Thymus (tissue), 11 donors: Measurements from ENCODE around the gene PDS5B. TPM values are rescaled to one million over a fixed set of nuclear protein-coding genes. Genes with fewer than 3 reads are reported as not detected.
"Not testable (repeated sequence)": the region's sequence is repeated elsewhere in the genome, so short reads cannot be mapped to it uniquely, and the experiment has no call there.

Experiments used
- DNase-seq, 9 donors: peaks; one replicate each; pipeline ENCODE4 v3.0.0-alpha.2; 2013; ENCODE audit warnings: low spot score in 9 of 9, low read depth in 6 of 9, missing footprints in 1 of 9
- H3K27ac ChIP-seq, 2 donors: one replicate each; pipeline ENCODE4 v1.5.1; 2013; ENCODE audit warnings: control low read depth in 1 of 2, low read depth in 1 of 2, low read length in 1 of 2, mild to moderate bottlenecking in 1 of 2, moderate library complexity in 1 of 2
- H3K27me3 ChIP-seq, 2 donors: one replicate each; pipeline ENCODE4 v1.5.1; 2013; ENCODE audit warnings: low read length in 1 of 2; ENCODE audit not compliant: control insufficient read depth in 2 of 2, insufficient read depth in 1 of 2
- H3K36me3 ChIP-seq, 2 donors: one replicate each; pipeline ENCODE4 v1.5.1; 2013; ENCODE audit warnings: low read length in 1 of 2, mild to moderate bottlenecking in 1 of 2, moderate library complexity in 1 of 2; ENCODE audit not compliant: control insufficient read depth in 2 of 2, insufficient read depth in 2 of 2
- H3K4me1 ChIP-seq, 2 donors: one replicate each; pipeline ENCODE4 v1.5.1; 2013; ENCODE audit warnings: low read length in 2 of 2; ENCODE audit not compliant: control insufficient read depth in 2 of 2, insufficient read depth in 2 of 2
- H3K4me3 ChIP-seq, 2 donors: one replicate each; pipeline ENCODE4 v1.5.1; 2013; ENCODE audit warnings: low read length in 2 of 2, control low read depth in 1 of 2, mild to moderate bottlenecking in 1 of 2
- H3K9me3 ChIP-seq, 2 donors: one replicate each; pipeline ENCODE4 v1.5.1; 2013; ENCODE audit warnings: low read length in 1 of 2, mild to moderate bottlenecking in 1 of 2; ENCODE audit not compliant: control insufficient read depth in 2 of 2, insufficient read depth in 1 of 2
- WGBS: extraction: QIAGEN DNeasy Blood & Tissue Kit; methylation state at CpG from one replicate; pipeline ENCODE4 v1.1.7; 2013; 5-methylcytosine and 5-hydroxymethylcytosine counted together
- polyA plus RNA-seq: library from polyadenylated mRNA; stranded (reverse); fragments of 200-250 nt; gene quantifications from one replicate; pipeline ENCODE4 v1.2.3, GENCODE V29; 2013
- total RNA-seq: library from RNA; stranded (reverse); fragments of 120-200 nt; gene quantifications from one replicate; pipeline ENCODE4 v1.2.4, GENCODE V29; 2013
- donor health status: healthy.

Gene PDS5B
- total and polyA plus RNA-seq, 2 donors = 12.8 to 37.2 TPM

DNA sequence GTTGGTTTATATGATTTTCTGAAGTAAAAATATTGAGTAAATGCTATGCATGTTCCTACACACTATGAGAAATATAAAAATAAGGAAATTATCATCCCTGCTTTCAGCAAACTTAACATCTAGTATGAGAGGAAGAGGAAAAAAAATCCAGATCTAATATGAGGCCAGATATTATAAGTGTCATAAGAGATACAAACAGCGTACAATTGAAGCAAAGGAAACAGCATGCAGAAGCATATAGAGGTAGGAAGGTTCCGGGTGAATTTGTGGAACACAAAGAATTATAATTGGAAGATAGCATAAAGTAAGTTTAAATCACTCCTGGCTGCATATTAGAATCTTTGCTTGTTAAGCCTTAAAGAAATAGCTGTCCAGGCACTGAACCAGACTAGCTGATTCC, 88.3 kb downstream of the PDS5B start:
- Histone ChIP-seq H3K4me3 (no peak overlapping the region), H3K36me3 (peaks cover 6 to 37% of the 10 kb centered on the region in 2 donors), H3K27ac (no peak overlapping the region), H3K4me1 (no peaks in the 10 kb centered on the region), H3K9me3 (no peaks in the 10 kb centered on the region), H3K27me3 (no peaks in the 10 kb centered on the region)
- no peak for DNase-seq
- WGBS = 97% methylated on average over 2 of the region's 2 CpGs

DNA sequence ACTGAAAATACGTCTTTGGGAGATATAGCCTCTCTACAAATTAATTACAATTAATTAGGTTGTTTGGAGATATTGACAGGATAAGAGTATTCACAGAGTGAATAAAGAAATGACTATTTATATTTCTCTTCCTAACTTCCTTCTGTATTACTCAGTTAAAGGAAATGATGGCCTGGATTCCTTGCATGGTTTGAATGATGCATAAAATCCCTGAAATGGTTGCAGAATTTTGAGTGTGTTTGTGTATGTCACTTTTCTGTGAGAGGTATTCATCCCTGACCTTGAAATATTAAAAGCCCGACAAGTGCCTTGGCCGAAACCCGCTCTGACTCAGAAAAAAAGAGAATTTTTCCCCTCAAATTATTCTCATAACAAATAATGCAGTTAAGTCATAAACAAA, 90.0 kb downstream of the PDS5B start:
- no peak overlapping the region for H3K27ac ChIP-seq
- H3K9me3 ChIP-seq = no peaks in the 10 kb centered on the region
- peaks cover 20 to 46% of the 10 kb centered on the region in 2 donors for H3K36me3 ChIP-seq
- no peaks in the 10 kb centered on the region for H3K27me3 ChIP-seq
- H3K4me1 ChIP-seq = no peaks in the 10 kb centered on the region
- 88% methylated on average over 4 of the region's 4 CpGs for WGBS
- H3K4me3 ChIP-seq = no peak overlapping the region
- DNase-seq = no peak

DNA sequence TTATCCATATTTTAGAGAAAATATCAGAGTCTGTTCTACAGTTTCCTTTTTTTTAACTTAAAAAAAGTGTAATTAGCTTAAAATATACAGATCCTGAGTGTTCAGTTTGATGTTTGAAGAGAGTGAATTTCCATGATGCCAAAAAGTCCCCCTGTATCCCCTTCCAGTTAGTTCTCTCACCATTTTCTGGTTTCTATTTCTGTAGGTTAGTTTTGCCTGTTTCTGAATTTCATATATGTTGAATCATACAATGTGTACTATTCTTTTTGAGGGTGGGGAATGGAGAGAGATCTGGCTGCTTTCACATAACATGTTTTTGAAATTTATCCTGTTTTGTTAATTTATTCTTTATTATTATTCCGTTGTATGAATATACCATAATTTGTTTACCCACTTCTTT, 95.9 kb downstream of the PDS5B start:
- H3K36me3 ChIP-seq = peaks cover 24 to 31% of the 10 kb centered on the region in 2 donors
- 97% methylated on average over 1 of the region's 1 CpG for WGBS
- no peak overlapping the region for H3K4me3 ChIP-seq
- no peaks in the 10 kb centered on the region for H3K27me3 ChIP-seq
- no peak for DNase-seq
- no peak overlapping the region for H3K27ac ChIP-seq
- H3K4me1 ChIP-seq = no peaks in the 10 kb centered on the region
- H3K9me3 ChIP-seq = no peaks in the 10 kb centered on the region

DNA sequence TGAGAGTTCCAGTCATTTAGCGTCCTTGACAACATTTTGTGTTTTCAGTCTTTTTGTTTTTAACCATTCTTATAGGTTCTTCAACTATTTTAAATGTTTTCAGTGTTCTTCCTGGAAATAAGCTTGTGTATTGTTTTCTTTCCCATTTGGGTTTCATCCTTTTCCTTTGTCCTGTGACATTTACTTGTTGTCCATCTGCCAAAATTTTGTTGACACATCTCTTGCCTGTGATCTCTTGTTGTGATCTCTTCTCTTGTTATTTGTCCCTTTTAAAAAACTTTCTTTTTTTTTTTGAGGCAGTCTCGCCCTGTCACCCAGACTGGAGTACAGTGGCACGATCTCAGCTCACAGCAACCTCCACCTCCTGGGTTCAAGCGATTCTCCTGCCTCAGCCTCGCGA, 96.5 kb downstream of the PDS5B start:
- 99% methylated on average over 6 of the region's 6 CpGs for WGBS
- Histone ChIP-seq H3K36me3 (peaks cover 24 to 32% of the 10 kb centered on the region in 2 donors), H3K4me3 (no peak overlapping the region), H3K4me1 (no peaks in the 10 kb centered on the region), H3K9me3 (no peaks in the 10 kb centered on the region), H3K27ac (no peak overlapping the region), H3K27me3 (no peaks in the 10 kb centered on the region)
- no peak for DNase-seq

DNA sequence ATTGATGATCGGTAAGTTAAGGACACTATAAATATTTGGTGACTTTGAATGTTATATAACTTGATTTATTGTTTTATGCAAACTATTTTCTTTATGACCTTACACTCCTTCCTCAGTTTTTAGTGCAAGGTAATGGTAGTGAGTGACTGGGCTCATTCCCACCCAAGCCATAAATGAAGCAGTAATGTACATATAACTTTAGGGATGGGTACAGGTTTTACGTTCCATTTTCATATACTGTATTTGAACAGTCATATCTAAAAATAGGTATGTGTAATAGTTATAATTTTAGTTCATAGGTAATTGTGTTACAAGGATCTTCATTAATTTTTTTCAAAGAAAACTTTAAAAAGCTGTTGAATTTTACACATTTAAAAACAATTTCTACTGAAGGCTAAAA, 101.0 kb downstream of the PDS5B start:
- no peak overlapping the region for H3K4me3 ChIP-seq
- no peak for DNase-seq
- H3K9me3 ChIP-seq = no peaks in the 10 kb centered on the region
- peaks cover 10 to 19% of the 10 kb centered on the region in 2 donors for H3K36me3 ChIP-seq
- no peaks in the 10 kb centered on the region for H3K4me1 ChIP-seq
- no peak overlapping the region for H3K27ac ChIP-seq
- no peaks in the 10 kb centered on the region for H3K27me3 ChIP-seq
- over 99% methylated on average over 2 of the region's 2 CpGs for WGBS

DNA sequence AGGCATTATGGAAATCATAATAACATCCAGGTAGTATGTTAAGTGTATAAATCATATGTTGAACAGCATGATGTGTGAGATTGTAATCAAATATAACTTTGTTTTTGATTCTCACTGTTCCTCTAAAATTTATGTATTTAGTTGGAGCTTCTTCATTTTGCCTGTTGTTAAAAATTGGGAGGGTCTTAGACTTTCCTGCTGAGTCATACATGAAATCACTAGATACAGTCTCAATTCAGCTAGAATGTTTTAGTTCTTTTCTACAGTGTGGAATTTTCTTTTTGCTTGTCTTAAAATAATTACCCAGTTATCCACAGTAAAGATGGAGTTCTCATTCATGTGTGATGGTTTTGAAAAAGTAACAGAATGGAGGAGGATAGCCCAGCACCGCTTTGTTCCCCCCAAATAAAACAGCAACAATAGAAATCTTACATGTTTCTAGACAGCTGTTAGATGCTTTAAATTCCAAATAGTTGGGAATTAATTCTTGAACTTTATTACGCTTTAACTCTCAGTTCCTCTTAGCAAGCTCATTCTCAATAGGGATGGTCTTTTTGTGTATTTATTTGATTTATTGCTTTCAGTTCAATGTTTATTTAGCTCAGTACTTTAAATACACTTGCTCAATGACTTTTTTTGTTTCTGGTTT, 109.5 kb downstream of the PDS5B start:
- H3K9me3 ChIP-seq = no peaks in the 10 kb centered on the region
- no peak for DNase-seq
- peaks cover 0 to 7% of the 10 kb centered on the region in 2 donors for H3K36me3 ChIP-seq
- no peaks in the 10 kb centered on the region for H3K4me1 ChIP-seq
- WGBS = 98% methylated on average over 2 of the region's 2 CpGs
- H3K27ac ChIP-seq = no peak overlapping the region
- H3K27me3 ChIP-seq = no peaks in the 10 kb centered on the region
- H3K4me3 ChIP-seq = no peak overlapping the region

DNA sequence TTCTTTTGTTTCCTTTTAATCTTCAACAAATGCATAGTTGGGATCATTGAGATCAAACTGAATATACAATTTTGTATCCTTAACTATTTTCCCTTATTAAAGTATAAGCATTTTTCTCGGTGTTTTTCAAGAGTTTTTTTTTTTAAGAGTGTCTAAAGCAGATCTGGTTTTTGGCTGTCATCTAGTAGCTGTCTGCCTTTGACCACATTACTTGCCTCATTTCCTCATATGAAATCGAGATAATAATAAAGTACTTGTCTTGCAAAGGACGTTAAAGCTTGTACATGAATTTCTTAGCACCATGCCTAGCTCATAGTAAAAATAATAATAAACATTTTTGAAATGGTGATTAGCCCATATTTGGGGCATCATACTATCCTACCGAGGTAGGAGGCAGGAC, 121.2 kb downstream of the PDS5B start:
- Histone ChIP-seq H3K9me3 (no peaks in the 10 kb centered on the region), H3K27me3 (no peaks in the 10 kb centered on the region), H3K4me1 (no peaks in the 10 kb centered on the region), H3K27ac (no peak overlapping the region), H3K4me3 (no peak overlapping the region), H3K36me3 (peaks cover 25 to 38% of the 10 kb centered on the region in 2 donors)
- WGBS = 54% methylated on average over 4 of the region's 4 CpGs
- DNase-seq = no peak

DNA sequence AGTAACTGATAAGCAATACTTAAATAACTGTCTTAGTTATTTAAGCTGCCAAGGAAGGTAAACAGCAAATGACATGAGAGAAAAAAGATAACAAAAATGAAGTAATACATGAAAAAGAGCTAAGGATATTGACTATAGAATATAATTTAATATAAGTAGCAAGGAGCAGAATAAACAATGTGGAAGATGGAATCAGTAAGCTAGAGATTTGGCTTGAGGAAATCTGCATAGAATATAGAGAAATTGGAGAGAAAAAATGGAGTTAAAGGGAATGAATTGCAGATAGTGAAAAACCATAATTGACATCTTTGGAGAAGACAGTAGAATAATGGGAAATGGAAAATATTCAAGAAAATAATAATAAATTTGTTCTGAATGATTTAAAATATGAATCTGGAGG, 127.1 kb downstream of the PDS5B start:
- no peaks in the 10 kb centered on the region for H3K4me1 ChIP-seq

DNA sequence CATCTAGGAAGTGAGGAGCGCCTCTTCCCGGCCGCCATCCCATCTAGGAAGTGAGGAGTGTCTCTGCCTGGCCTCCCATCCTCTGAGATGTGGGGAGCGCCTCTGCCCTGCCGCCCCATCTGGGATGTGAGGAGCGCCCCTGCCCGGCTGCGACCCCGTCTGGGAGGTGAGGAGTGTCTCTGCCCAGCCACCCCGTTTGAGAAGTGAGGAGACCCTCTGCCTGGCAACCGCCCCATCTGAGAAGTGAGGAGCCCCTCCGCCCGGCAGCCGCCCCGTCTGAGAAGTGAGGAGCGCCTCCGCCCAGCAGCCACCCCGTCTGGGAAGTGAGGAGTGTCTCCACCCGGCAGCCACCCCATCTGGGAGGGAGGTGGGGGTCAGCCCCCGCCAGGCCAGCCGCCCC, 129.9 kb downstream of the PDS5B start:
- H3K4me1 ChIP-seq, H3K27ac ChIP-seq, H3K27me3 ChIP-seq, DNase-seq, H3K4me3 ChIP-seq, H3K9me3 ChIP-seq: not testable (repeated sequence)
- WGBS = 99% methylated on average over 21 of the region's 21 CpGs
- H3K36me3 ChIP-seq = peaks cover 35 to 39% of the 10 kb centered on the region in 2 donors

More for the DNA sequence above, 127.1 kb downstream of the PDS5B start:
- no peak overlapping the region for H3K27ac ChIP-seq
- peaks cover 41% of the 10 kb centered on the region in 2 donors for H3K36me3 ChIP-seq
- peaks cover 4 to 7% of the 10 kb centered on the region in 2 donors for H3K9me3 ChIP-seq
- H3K4me3 ChIP-seq = no peak overlapping the region
- no peaks in the 10 kb centered on the region for H3K27me3 ChIP-seq
- DNase-seq = no peak
